G401.6 (cell line): ENCODE data around the gene SLC9A7.
A peak's percentile ranks its signal among the peaks of the same experiment; 100 is the strongest.

Experiments used
- FAIRE-seq: peaks from 2 replicates; lab custom pipeline; 2012; peaks lifted over from hg19 to GRCh38; lab: Jason Lieb, UNC

SLC9A7 gene

DNA sequence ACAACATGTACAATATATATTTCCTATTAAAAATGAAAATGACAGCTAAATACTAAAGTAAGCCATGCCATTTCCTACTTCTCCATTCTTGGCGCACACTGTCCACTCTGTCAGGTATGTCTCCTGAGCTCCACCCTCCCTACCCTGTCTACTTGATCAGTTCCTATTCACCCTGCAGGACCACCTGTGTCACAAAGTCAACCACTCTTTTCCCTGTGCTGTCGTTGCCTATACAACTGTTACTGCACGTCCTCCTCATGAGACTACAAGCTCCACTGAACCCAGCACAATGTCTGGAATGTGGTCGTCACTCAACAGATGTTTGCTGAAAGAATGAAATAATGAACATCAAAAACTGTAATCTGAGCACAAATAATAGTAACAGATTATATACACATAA, 54.9 kb downstream of the SLC9A7 start:
- no peak for FAIRE-seq

DNA sequence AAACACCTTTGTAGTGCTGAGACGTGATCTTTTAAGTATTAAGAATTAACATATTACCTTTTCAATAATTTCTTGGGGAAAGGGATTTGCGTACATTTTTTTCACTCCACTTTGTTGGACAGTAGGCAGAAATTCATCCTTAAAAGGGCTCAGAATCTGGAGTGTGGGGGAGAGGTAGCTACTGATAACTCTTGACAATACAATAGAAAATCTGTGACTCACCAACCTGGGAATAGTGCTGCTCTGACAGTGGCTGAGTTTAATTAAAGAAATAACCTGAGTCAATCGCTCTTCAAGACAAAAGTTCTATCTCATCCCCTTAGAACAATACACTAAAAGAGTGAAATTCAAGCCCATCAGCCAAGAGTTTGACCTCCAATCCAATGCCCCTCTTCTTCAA, 60.2 kb downstream of the SLC9A7 start:
- no peak for FAIRE-seq

DNA sequence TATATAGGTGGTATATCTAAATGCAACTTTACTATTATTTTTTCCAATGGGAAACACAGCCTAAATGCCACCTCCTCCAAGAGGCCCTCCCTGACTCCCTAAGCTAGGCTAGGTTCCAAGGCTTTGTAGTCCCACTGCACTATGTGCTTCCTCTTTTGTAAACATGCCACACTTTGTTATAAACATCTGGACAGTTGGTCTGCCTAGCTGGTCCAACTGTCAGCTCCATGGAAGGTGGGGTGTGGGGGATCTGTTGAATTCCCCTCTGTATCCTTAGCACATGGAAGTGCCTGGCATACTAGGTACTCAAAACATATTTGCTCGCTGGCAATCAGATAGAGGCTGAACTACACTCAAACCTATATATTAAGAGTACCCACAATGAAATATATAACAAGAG, 63.4 kb downstream of the SLC9A7 start:
- FAIRE-seq = no peak

DNA sequence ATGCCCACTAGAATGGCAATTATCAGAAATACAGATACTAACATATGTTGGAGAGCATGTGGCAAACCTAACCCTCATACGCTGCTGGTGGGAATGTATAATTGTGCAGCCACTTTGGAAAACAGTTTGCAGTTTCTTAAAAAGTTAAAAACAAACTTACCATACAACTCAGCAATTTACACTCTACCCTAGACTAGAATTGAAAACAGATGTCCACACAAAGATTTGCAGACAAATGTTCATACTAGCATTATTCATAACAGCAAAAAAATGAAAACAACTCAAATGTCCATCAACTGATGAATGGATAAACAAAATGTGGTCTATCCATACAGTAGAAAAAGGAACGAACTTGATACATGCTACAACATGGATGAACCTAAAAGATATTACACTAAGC, 64.4 kb downstream of the SLC9A7 start:
- no peak for FAIRE-seq

DNA sequence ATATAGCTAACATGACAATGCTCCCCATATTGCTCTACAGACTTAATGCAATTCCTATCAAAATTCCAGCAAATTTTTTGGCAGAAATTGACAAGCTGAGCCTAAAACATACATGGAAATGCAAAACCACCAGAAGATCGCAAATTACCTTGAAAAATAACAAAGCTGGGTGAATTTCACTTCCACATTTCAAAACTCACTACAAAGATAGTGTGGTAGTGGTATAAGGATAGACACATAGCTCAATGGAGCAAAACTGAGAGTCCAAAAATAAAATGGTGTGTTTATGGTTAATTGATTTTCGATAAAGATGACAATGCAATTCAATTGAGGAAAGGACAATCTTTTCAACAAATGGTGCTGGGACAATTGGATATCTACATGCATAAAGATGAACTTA, 65.8 kb downstream of the SLC9A7 start:
- no peak for FAIRE-seq

DNA sequence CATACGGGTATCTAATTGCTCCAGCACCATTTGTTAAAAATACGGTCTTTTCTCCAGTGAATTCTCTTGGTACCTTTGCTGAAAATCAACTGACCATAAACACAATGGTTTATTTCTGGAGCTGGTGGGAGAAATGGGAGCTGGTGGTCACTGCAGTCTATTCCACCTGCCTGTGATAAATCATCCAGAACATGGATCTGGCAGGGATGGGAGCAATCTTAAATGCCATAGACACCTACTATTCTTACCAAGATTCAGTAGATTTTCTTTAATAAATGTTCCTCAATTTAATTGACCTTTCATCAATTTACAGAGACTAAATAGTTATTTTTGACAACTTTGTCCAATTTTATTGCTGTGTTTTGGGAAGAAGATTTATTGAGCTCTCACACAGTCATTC, 68.1 kb downstream of the SLC9A7 start:
- FAIRE-seq = no peak

DNA sequence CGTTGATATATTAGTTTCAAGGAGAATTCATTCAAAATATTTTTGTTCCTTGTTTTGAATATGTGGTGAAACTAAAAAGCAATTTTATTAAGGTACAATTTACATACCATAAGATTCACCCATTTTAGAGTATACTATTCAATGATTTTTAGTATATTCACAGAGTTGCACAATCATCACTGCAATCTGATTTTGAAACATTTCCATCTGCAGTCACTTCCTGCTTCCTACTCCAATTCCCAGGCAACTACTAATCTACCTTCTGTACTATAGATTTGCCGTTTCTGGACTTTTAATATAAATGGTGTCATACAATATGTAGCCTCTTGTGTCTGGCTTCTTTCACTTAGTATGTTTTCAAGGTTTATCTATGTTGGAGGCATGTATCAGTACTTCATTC, 71.3 kb downstream of the SLC9A7 start:
- no peak for FAIRE-seq

DNA sequence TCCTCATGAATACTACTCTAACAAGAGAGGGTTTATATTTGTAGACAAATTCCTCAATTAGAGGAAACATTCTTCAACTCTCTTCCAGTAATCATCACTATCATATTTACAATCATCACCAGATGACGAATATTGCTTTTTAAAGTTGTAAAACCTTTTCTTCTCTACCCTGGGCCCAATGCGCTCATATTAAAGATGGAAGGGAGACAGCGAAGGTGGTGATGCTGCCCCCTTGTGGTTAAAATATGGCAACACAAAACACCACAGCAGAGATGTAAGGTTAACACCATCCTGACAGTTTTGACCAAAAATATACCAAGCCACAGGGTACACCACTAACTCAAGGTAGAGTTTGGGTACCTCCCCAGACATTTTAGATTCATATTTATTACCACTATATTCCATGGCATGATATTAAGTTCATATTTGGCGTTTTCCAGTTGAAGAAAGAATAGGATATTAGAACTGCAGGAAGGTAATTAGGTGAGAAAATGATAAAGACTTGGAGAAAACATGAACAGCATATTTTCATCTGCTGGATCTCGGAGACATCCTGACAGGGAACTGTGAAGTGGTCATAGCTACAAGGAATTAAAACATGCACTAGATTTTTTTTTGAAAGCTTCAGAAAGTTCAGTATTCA, 72.8 kb downstream of the SLC9A7 start:
- FAIRE-seq = peak; percentile 75

DNA sequence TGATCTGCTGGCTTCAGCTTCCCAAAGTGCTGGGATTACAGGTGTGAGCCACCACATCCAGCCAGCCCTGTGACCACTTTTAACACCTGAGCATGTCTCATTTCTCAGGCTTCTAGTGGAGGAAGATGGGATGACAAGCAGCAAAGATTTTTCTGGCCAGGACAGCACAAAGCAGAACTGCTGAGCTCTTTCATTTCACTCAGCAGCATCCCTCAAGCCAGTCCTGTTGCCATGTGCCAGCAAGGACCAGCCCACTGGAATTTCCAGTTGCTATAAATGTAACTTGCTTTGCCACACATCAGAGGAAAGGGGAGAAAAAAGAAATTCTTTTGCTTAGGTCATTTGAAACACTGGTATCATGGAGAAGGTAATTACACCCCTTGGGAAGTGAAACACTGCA, 75.9 kb downstream of the SLC9A7 start:
- no peak for FAIRE-seq

DNA sequence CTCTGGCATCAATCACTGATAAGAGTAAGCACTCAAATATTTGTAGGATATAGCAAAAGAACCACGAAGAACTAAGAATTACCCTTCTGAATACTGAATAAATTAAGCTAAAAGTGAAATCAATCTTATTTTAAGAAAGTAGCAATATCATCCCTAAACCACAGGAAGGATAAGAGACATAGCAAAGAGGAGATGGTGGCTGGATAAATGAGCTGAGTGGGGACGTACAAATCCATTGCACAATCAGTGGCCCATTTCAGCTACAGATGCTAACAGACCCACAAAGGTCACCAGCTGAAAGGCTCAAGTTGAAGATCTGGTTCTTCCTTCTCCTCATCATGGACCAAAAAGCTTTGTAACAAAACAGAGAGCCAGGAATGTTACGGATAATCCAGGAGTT, 77.1 kb downstream of the SLC9A7 start:
- FAIRE-seq = no peak

DNA sequence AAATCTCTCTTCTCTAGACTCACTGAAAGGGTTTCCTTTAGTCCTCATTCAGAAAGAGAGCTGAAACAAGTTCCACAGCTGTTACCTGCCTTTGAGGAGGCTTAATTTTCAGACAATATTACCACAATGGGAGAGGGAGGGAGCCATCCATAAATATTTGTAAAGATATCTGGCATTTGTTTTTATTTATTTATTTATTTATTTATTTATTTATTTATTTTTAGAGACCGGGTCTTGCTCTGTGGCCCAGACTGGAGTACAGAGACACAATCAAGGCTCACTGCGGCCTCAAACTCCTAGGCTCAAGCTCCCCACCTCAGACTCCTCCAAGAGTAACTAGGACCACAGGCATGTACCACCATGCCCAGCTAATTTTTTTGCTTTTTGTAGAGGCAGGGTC, 80.7 kb downstream of the SLC9A7 start:
- FAIRE-seq = no peak

DNA sequence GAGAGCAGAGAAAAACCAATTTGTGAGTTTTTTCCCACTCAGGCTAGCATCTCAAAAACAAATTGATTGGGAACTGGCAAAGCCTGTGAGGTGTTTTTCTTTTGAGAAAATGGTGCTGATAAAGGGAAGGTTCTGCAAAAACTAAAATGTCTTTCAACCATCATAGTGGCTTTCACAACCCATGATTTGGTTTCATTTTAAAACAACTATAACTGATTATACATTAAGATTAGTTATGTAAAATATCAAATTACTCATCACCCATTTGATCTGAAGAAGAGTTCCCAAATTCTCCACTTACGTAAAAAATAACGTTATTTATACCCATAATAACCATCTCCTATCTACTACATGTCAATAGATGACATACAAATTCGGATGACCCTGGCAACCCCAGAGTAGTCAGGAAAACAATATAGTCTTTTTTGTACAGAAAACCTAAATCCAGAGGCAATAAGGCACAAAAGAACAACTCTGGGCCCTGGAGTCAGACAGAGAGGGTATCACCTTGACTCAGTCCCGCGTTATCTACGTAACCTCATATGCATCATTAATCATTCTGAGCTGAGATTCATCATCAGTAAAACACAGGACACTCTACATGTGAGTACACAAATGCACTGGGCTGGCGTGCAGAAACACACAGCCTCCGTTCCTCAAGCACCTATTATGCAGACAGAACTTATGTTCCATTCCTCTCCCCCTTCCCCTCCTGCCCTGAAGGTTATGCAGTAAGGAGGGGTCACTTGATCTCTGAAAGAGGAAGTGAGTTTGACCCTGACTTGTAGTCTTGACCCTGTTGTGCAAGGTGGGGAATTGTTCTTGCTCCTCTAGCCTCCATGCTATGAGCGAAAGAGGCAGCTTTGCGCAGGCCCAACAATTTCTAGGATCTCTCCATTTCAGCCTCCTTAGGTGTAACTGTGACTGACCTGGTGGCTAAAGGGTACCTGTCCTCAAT, 82.2 kb downstream of the SLC9A7 start:
- no peak for FAIRE-seq

DNA sequence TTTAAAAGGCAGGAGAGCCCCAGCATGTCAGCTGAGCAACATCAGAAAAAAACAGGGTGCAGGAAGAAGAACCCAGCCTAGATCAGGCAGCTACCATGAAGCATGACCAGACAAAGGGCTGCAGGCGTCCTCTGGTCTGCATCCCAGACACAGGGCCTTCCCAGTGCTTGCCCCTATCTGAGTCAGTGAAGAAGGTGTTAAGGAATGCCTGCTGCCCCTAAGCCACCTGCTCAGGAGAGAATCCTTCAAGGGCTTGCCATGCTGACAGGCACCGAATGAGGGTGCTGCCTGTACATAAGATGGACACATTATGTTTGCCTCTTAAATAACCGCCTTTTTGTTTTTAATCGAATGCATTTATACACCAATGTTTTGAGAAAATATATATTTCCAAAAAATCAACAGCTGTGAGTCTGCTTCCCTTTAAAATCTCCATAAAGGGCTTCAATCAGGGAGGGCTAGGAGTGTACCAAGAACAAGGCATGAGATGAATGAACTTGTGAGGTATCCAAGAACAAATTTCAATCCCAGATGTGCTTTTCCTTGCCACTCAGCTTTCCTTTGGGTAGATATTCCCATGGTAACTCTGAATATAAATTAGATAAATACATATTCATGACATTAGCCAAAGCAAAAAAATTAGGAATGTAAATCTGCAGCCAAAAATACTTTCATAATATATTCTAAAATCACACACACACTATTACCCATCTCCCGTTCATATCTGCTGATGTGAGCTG, 85.1 kb downstream of the SLC9A7 start:
- no peak for FAIRE-seq

DNA sequence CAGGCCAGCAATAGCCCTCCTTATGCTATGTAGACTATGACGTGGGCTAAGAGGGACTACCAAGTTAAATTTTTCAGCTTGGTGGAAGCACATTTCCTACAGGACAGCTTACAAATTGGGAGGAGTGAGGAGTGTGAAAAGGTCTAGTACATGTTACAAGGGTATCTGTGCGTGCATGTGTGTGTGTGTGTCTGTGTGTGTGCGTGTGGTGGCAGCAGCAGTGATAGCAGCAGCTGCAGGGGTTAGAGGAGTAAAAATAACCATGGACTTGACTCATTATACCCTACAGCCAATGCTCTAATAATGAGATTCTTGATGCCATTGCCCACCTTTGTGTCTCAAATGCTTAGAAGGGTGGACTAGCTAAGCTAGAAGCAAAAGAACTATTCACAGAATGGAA, 88.6 kb downstream of the SLC9A7 start:
- FAIRE-seq = no peak

DNA sequence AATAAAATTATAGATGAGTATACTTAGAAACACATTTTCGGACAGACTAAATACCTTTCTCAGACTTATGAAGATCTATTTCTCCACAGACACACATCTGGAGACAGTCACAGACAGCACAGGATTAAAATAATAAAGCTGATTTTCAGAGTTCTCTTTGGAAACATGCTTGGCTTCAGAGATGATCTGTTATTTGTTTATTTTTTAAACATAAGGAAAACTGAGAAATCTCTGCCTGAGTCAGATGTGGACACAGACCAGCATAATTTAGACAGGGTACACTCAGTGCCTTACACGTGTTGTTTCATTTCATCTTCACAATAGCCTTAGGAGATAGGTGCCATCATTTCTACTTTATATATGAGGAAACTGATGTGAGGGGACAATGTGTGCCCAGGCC, 92.1 kb downstream of the SLC9A7 start:
- no peak for FAIRE-seq

DNA sequence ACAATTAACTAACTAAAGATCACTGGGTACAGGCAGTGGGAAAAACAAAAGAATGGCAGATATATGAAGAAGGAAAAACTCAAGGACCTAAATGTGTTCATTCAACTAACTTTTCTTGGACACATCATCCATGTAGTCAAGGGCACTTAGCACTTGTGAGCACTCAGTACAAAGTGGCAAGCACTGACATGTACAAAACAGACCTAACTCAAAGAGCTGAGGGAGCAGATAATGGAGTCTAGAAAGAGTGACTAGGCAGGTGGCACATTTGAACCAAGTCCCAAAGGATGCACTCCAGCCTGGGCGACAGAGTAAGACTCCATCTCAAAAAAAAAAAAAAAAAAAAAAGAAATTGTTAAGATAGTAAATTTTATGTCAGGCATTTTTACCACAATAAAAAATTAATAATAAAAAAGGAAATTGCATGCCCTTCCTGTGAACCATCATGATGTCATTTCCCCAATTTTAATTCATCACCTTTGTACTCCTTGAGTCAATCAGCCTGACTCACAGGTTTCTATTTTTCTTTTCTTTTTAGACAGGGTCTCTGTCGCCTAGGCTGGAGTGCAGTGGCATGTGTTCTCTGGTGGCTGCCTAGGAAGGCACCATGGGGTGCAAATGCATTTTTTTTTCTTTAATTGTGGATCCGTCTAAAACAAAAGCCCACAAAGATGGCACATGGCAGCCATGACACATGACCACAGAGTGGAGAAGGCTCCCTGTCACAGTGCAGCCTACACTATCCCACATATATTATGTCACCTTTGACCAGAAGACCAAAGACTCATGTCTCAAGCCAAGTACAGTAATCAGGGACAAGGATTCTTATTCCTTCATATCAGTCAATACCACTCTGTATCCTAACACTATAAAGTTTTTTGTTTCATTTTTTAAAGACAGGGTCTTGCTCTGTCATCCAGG, 93.4 kb downstream of the SLC9A7 start:
- no peak for FAIRE-seq

DNA sequence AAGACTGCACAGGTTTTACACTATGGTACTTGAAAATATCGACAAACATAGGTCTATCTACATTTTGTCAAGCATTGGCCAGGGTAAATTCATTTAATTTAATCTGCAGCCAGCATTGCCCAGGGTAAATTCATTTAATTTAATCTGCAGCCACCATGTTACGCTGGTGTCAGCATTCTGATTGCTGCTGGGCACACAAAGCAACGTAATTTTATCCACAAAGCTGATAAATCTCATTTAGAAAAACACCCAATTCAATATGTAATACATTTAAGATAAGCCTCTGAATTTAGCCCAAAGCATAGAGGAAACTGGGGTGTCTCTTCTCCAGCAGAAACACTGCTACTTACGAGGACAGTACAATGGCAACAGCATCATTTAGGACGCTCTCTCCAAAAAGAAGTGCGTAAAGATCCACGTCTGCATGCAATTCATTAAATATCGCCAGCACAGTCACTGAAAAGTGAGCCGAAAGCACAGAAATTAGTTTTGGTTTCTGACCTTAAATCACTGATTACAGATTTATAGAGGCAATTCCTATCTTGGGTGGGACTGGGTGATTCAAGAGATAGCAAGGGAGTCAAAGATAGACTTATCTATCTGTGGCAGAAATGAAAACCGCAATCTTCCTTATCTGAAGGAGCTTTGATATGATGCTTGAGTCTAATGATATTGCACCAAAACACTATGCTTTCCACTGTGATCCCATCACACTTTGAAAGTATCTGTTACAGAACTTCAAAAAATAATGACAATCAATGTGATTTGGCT, 96.5 kb downstream of the SLC9A7 start:
- FAIRE-seq = no peak

DNA sequence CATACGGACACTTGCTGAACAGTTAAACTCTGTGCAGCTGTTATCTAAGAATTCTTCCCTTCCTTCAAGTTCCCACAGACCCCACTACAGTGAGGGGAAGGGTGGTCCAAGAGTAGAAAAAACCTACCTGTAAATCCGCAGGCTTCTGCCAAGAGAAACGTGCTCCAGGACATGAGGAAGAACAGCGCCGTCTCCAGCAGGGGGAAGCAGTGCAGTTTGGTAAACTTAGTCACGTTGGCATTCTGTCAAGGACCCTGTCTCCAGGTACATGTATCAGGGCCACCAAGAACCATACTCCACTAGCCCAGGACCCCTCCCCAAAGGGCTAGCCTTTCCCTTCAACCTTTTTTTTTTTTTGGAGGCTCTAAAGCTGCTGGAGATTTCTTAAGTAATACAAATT, 105.4 kb downstream of the SLC9A7 start:
- FAIRE-seq = no peak

DNA sequence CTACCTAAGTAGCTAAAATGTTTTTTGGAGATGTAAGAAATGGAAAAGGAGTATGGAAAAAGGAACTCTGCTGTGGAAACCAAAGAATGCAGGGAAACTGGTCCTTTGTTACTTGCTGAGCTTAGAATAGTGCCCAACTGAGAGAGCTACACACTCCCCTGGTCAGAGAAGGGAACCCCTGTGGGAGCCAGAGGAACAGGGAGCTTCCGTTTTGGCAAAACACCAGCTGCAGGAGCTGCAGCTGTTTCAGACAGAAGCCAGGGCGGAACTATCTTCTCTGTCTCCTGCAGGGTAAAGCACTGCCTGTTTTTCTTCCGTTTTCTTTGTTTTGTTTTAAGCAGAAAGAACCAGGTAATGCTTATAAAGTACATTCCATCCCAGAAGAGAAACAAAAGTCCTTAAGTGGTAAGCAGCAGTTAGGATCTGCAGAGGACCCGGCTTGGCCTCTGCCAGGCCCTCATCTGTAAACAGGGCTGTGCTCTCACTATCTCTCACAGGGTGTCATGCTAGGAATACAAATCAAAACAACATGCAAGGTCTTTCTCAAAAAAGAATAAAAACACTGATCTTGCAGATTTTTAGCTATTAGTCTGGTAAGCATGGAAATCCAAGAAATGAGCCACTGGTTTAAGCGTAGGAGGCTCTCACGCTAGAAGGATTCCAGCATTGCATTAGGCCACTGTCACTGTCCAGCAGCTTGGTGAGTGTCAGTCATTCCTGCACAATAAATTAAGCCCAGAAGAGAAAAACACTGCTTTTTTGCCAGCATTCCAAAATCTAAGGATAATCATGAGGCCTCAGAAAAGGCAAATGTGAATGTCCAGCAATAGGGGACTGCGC, 109.3 kb downstream of the SLC9A7 start:
- no peak for FAIRE-seq

DNA sequence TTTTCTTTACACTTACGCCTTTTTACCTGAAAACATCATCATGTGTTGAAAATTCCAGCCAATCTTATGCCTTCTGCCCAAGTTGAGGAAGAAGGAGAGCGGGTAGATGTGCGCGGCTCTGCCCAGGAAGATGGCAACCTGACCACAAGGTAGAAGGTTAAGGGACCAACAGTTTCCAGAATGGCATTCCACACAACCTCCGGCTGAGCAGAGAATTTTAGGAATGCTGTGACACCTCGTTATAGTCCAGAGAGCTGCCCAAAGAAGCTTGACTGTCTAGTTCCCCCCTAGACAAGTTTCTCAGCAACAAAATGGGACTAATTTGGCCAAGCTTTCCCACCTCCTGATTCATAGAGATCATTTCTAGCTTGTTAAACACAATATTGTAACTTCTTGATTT, 110.3 kb downstream of the SLC9A7 start:
- no peak for FAIRE-seq
